ENCODE results near the gene TDRD9.

Gene TDRD9

DNA sequence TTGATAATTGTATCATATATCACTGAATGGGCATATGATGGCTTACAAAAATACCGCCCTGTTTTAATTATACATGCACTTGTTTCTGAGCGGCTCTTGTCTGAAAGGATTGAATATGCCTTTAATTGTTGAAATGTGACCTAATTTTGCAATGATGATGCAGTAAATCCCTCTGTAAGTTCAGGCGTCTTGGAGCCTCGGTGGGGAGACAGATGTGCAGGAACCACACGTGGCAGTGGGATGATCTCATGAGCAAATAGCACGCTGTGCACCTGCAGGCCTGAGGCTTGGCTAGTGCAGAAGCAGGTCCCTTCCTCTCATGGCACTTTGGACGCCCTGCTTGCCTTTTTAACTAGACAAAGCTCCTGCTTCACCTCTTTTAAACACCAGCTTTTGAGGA lies 108.0 kb downstream of the TDRD9 start:
- ChIA-PET POLR2A (no interaction called here), CTCF (interaction anchor here (1.6 kb wide), 1 partner anchor 42 kb away, joined by 5 read pairs; no protein-coding TSS in a partner anchor)
- no peak for DNase-seq (ENCODE audit: low read depth, low spot score)
- no peak overlapping the region for H3K4me3 ChIP-seq (ENCODE audit: low read depth, low read length)
- TF ChIP-seq, protein P1, sequence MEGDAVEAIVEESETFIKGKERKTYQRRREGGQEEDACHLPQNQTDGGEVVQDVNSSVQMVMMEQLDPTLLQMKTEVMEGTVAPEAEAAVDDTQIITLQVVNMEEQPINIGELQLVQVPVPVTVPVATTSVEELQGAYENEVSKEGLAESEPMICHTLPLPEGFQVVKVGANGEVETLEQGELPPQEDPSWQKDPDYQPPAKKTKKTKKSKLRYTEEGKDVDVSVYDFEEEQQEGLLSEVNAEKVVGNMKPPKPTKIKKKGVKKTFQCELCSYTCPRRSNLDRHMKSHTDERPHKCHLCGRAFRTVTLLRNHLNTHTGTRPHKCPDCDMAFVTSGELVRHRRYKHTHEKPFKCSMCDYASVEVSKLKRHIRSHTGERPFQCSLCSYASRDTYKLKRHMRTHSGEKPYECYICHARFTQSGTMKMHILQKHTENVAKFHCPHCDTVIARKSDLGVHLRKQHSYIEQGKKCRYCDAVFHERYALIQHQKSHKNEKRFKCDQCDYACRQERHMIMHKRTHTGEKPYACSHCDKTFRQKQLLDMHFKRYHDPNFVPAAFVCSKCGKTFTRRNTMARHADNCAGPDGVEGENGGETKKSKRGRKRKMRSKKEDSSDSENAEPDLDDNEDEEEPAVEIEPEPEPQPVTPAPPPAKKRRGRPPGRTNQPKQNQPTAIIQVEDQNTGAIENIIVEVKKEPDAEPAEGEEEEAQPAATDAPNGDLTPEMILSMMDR (IDR thresholded peaks at IDR 0.05; ENCODE audit: insufficient read depth, low read length, missing control alignments) = no peak

DNA sequence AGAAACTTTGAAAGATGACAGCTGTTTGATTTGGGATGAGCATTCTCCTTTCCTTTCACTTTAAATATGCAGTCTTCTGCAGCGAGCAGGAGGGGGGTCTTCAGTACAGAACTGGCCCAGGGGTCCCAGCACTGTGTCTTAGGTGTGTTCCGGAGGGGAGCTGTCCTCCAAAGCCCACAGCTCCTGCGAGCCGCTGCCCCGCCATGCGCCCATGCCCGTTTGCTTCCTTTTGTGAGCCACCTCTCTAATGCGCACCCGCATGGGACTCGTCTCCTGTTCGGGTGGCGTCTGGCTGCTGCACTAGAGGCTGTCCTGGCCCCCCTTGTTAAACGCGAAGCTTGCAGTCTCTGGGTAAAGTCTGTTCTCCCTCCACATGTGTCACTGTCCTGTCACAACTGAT lies 108.8 kb downstream of the TDRD9 start:
- DNase-seq (ENCODE audit: low read depth, low spot score) = no peak
- H3K4me3 ChIP-seq (ENCODE audit: low read depth, low read length) = no peak overlapping the region
- POLR2A ChIA-PET = no interaction called here
- CTCF ChIA-PET = interaction anchor here (1.6 kb wide), 1 partner anchor 41 kb away, joined by 5 read pairs; no protein-coding TSS in a partner anchor
- TF ChIP-seq, protein P1 (IDR thresholded peaks at IDR 0.05; ENCODE audit: insufficient read depth, low read length, missing control alignments) = no peak

DNA sequence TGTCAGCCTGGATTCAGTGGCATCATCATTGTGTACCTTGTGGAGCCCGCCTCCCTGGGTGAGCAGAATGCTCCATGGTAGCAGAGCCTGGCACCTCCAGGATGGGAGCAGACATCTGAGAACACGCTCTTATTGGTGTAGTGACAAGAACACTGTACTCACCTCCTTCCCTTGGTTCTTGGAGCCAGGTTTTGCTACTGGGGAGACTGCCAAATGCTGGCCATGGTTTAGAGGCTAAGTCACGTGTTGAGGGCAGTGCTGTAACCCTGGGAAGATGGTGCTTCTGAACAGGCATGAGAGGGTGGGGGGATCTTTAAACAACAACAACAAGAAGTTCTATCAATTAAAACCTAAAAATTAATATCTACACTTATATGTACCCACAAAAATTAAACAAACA lies 109.6 kb downstream of the TDRD9 start:
- no peak for DNase-seq (ENCODE audit: low read depth, low spot score)
- POLR2A ChIA-PET = no interaction called here
- no peak overlapping the region for H3K4me3 ChIP-seq (ENCODE audit: low read depth, low read length)
- CTCF ChIA-PET = no interaction called here
- TF ChIP-seq, protein P1 (IDR thresholded peaks at IDR 0.05; ENCODE audit: insufficient read depth, low read length, missing control alignments) = no peak

DNA sequence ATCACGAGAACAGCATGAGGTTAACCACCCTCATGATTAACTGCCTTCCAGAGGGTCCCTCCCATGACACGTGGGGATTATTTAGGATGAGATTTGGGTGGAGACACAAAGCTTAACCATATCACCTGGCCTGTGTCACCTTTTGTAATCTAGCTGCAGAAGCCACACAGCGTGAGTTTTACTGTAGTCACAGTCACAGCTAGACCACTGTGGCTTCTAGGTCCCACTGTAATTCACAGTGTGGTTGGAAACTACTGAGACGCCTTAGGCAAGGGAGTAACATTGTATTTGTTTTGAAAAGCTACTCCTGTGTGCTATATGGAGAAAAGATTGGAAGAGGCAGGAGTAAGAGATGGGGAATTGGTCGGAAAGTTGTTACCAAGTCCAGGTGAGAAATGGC lies 111.0 kb downstream of the TDRD9 start:
- TF ChIP-seq, protein P1 (IDR thresholded peaks at IDR 0.05; ENCODE audit: insufficient read depth, low read length, missing control alignments) = no peak
- ChIA-PET CTCF (no interaction called here), POLR2A (no interaction called here)
- DNase-seq (ENCODE audit: low read depth, low spot score) = no peak
- H3K4me3 ChIP-seq (ENCODE audit: low read depth, low read length) = no peak overlapping the region

DNA sequence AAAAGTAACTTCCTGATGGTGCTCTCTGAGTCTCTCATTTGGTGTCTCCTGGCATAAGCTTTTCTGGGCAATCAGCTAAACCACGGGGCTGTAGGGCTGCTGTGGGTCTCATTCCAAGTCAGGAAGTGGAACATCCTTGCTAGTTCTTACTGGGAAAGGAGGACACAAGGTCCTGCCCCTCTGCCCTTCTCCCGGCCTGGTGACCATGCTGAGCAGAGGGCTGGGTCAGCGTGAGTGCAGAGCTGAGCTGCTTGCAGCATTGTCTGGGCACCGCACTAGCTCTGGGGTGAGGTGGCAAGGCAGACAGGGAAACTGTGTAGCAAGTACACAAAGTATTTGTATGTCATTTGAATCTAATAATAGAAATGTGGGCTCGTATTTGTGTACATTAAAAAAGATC lies 112.3 kb downstream of the TDRD9 start:
- no peak for DNase-seq (ENCODE audit: low read depth, low spot score)
- ChIA-PET CTCF (no interaction called here), POLR2A (interaction anchor here (1.0 kb wide), 1 partner anchor 477 kb away, joined by 4 read pairs; the partner anchor contains the start of gene COA8)
- H3K4me3 ChIP-seq (ENCODE audit: low read depth, low read length) = no peak overlapping the region
- TF ChIP-seq, protein P1 (IDR thresholded peaks at IDR 0.05; ENCODE audit: insufficient read depth, low read length, missing control alignments) = no peak

DNA sequence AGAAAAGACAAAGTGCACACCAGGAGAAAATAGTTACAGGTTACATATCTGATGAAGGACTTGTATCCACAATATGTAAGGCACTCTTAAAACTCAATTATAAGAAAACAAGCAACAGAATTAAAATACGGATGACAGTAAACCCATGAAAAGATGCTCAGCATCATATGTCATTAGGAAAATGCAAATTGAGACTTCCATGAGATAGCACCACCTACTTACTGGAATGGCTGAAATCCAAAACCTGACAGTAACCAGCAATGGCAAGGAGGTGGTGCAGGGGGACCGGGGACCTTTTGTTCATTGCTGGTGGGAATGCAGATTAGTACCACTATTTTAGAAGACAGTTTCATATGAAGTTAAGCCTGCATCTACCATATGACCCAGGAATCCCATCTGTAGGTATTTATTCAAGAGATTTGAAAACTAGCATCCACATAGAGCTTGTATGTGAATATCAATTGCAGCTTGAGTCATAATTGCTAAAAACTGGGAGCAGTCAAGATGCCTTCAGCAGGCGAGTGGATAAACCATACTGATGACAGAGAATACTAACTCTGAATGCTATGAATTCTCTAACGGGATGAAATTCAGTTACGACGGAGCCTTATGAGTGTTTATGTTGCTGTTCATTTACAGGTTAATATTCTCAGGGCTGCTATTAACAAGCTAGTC lies 113.3 kb downstream of the TDRD9 start:
- DNase-seq (ENCODE audit: low read depth, low spot score) = no peak
- TF ChIP-seq, protein P1 (IDR thresholded peaks at IDR 0.05; ENCODE audit: insufficient read depth, low read length, missing control alignments) = no peak
- ChIA-PET POLR2A (no interaction called here), CTCF (no interaction called here)
- no peak overlapping the region for H3K4me3 ChIP-seq (ENCODE audit: low read depth, low read length)

Data from AG04449 (cell line).